ENCODE results near the gene MYF6.

Gene MYF6

DNA sequence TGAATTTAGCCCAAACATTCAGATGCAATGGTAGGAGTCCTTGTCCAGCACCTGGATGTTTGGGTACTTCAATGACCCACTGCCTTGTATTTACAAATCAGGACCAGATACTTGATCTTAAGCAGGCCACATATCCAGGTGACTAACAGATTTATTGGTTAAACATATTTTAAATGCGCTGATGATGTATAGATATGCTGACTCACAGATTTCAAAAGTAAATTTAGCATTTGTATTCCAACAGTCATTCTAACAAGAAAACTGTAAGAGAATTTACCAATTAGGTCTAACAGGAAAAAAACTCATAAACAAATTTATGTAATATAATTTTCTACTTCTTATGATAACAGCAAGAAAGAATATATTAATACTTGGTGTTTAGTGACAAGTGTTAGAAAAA, 29.4 kb upstream of the MYF6 start:
- no peak for TF ChIP-seq MYC (IDR thresholded peaks at IDR 0.05; ENCODE audit: low read depth, low read length)
- TF ChIP-seq, protein P1, sequence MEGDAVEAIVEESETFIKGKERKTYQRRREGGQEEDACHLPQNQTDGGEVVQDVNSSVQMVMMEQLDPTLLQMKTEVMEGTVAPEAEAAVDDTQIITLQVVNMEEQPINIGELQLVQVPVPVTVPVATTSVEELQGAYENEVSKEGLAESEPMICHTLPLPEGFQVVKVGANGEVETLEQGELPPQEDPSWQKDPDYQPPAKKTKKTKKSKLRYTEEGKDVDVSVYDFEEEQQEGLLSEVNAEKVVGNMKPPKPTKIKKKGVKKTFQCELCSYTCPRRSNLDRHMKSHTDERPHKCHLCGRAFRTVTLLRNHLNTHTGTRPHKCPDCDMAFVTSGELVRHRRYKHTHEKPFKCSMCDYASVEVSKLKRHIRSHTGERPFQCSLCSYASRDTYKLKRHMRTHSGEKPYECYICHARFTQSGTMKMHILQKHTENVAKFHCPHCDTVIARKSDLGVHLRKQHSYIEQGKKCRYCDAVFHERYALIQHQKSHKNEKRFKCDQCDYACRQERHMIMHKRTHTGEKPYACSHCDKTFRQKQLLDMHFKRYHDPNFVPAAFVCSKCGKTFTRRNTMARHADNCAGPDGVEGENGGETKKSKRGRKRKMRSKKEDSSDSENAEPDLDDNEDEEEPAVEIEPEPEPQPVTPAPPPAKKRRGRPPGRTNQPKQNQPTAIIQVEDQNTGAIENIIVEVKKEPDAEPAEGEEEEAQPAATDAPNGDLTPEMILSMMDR (IDR thresholded peaks at IDR 0.05; ENCODE audit: low read depth, low read length): no peak
- TF ChIP-seq, protein P2, sequence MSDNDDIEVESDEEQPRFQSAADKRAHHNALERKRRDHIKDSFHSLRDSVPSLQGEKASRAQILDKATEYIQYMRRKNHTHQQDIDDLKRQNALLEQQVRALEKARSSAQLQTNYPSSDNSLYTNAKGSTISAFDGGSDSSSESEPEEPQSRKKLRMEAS (IDR thresholded peaks at IDR 0.05; ENCODE audit: low read depth, low read length): no peak
- TF ChIP-seq POLR2A (IDR thresholded peaks at IDR 0.05; ENCODE audit: extremely low read depth, insufficient read length): no peak
- no peak overlapping the region for H3K4me3 ChIP-seq (ENCODE audit: low read depth, low read length)
- DNase-seq (ENCODE audit: low read depth): no peak

DNA sequence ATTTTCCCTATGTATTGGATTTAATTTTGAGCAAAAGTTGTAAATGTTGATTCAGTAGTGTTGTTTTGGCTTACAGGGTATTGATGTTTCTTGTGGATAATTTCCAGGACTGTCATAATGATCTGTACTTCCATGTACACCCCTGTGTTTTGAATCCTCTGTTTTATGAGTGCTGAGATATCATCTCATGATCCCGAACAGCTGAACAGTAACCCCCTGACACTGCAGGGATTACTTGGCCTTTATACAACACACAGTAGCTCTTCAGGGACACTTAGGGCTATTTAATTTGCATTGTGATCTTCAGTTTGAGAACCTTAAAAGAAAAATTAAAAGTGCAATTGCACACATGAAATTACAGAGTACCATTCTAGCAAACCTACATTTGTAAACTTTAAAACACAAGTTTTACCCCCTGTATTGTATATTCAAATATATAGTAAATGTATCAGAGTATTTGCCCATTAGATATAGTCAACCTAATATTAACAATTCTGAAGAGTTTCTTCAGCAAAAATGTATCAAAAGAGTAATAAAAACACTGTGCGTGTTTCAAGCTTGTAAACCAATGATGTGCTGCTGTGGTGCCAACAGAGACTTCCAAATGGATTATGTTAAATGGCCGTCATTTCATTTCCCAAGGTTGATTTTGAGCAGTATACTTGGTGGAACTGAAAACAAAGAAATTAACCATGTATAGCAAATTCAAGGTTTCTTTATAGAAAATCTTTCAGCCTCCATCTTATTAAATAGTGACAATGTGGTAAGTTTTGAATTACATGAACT, 27.9 kb upstream of the MYF6 start:
- no peak overlapping the region for H3K4me3 ChIP-seq (ENCODE audit: low read depth, low read length)
- TF ChIP-seq, protein P1 (IDR thresholded peaks at IDR 0.05; ENCODE audit: low read depth, low read length): no peak
- TF ChIP-seq MYC (IDR thresholded peaks at IDR 0.05; ENCODE audit: low read depth, low read length): no peak
- TF ChIP-seq POLR2A (IDR thresholded peaks at IDR 0.05; ENCODE audit: extremely low read depth, insufficient read length): no peak
- TF ChIP-seq, protein P2 (IDR thresholded peaks at IDR 0.05; ENCODE audit: low read depth, low read length): no peak
- DNase-seq (ENCODE audit: low read depth): no peak

DNA sequence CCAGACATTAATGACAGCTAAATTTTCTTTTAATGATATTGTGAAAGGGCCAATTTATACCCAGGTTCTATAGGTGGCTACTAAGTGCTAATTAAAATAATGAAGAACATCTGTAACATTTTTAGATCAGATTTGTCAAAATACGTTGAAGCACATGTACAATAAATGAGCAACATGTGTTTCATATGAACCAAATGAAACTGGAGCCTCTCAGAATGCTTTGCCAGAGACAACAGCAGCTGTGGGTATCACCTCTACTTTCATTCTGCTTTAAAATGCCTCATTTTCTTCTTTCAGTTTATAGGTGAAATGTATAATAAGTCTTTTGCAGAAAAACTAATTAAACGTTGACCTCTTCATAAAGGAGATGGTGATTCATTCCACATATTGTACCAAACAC, 26.1 kb upstream of the MYF6 start:
- H3K4me3 ChIP-seq (ENCODE audit: low read depth, low read length): no peak overlapping the region
- no peak for DNase-seq (ENCODE audit: low read depth)
- TF ChIP-seq MYC (IDR thresholded peaks at IDR 0.05; ENCODE audit: low read depth, low read length): no peak
- no peak for TF ChIP-seq POLR2A (IDR thresholded peaks at IDR 0.05; ENCODE audit: extremely low read depth, insufficient read length)
- TF ChIP-seq, protein P2 (IDR thresholded peaks at IDR 0.05; ENCODE audit: low read depth, low read length): no peak
- TF ChIP-seq, protein P1 (IDR thresholded peaks at IDR 0.05; ENCODE audit: low read depth, low read length): no peak

DNA sequence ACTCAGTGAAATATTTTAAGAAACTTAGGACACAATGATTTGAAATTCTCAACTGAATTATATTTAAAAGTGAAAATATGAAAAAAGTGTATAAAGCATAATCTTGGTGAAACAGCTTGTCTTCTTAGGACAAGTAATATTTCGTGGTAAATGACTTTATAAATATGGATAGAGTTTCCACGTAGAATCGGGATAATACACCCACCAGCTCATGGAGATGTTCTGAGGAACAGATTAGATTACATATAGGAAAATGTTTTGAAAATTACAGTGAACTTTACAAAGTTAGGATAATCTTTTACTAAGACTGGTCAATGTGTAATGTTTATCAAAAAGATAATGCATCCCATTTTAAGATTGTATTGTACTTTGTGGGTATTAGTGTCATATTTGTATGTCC, 25.6 kb upstream of the MYF6 start:
- no peak overlapping the region for H3K4me3 ChIP-seq (ENCODE audit: low read depth, low read length)
- no peak for DNase-seq (ENCODE audit: low read depth)
- TF ChIP-seq, protein P2 (IDR thresholded peaks at IDR 0.05; ENCODE audit: low read depth, low read length): no peak
- TF ChIP-seq, protein P1 (IDR thresholded peaks at IDR 0.05; ENCODE audit: low read depth, low read length): no peak
- TF ChIP-seq MYC (IDR thresholded peaks at IDR 0.05; ENCODE audit: low read depth, low read length): no peak
- no peak for TF ChIP-seq POLR2A (IDR thresholded peaks at IDR 0.05; ENCODE audit: extremely low read depth, insufficient read length)

DNA sequence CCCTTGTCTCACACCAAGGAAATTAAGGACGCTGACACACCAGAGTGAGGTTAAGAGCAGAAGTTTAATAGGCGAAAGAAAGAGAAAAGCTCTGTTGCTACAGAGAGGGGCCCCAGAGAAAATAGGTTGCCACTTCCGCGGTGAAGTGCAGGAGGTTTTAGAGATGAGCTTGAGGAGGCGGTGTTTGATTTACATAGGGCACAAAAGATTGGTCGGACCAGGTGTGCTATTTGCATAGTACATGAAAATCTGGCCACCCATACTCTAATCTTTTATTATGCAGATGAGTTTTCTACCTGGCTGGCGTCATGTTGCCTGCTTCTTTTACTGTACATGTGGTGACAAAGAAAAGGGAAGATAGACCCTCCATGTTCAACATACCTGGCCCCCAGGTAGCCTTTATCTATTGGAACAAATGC, 23.3 kb upstream of the MYF6 start:
- no peak overlapping the region for H3K4me3 ChIP-seq (ENCODE audit: low read depth, low read length)
- TF ChIP-seq MYC (IDR thresholded peaks at IDR 0.05; ENCODE audit: low read depth, low read length): no peak
- DNase-seq (ENCODE audit: low read depth): no peak

DNA sequence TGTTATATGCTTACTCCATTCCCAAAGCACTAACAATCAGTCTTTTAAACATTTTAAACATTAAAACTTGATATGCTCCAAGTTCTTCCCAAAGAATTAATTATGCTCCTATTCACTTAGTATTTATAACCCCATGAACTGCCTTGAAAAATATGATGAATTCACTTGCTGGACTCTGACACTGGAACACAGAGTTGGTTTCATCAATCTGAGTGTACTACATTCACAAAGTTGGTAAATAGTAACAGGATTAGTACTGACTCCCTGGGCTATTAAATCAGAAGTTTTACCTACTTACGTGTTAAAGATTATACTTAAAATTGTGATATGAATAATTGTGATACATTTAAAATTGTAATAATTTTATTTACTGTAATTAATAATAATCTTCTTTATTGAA, 17.3 kb upstream of the MYF6 start:
- no peak for DNase-seq (ENCODE audit: low read depth)
- TF ChIP-seq POLR2A (IDR thresholded peaks at IDR 0.05; ENCODE audit: extremely low read depth, insufficient read length) (no peak), MYC (IDR thresholded peaks at IDR 0.05; ENCODE audit: low read depth, low read length) (no peak)
- TF ChIP-seq, protein P1 (IDR thresholded peaks at IDR 0.05; ENCODE audit: low read depth, low read length): no peak
- TF ChIP-seq, protein P2 (IDR thresholded peaks at IDR 0.05; ENCODE audit: low read depth, low read length): no peak
- H3K4me3 ChIP-seq (ENCODE audit: low read depth, low read length): no peak overlapping the region

Data from NB4 (cell line).